ENCODE measurements around the gene ZBTB6. TPM values are rescaled to one million over a fixed set of nuclear protein-coding genes. Genes with fewer than 3 reads are reported as not detected.

Gene ZBTB6
- total and polyA plus RNA-seq, 2 of the 13 experiments (the other 11 are each of a cell fraction or from before 2014, with no cell fraction given): 3.7 to 7.1 TPM

DNA sequence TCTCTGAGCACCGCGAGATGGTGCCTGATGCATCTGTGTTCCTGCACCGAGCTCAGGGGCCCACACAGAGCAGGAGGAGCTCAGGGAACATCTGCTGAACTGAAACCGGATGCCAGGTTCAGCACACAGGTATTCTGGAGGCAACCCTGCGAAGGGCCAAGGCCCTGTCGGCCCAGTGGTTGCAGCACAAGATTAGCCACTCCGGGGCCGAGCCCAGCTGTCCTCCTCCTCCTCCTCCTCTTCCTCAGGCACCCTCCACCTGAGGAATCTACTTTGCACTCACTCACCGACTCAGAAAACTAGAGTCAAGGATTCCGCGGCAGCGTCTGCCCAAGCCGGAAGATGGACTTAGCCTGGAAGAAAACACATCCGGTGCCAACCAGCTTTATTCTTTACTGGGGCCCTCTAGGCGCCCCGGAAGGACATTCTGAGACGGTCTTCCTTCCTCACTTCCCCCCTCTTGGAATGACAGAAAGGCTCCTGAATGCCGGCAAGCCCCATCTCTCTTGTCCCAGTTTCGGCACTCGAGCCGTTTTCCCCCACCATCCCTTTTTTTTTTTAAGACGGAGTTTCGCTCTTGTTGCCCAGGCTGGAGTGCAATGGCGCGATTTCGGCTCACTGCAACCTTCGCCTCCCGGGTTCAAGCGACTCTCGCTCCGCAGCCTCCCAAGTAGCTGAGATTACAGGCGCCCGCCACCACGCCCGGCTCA lies at the start of gene ZBTB6 (continued):
- TF ChIP-seq MZF1 (CRISPR knock-in tag; IDR thresholded peaks at IDR 0.05; ENCODE audit: borderline replicate concordance) (no peak), SOX13 (IDR thresholded peaks at IDR 0.05) (no peak), SOX13 (CRISPR knock-in tag; conservative IDR thresholded peaks at IDR 0.05 in 1 of 2, IDR thresholded peaks at IDR 0.05 in 1 of 2) (peak in 1 of 2 experiments; percentile 4; a peak in 1 of 4 replicates), FOXK1 (CRISPR knock-in tag; IDR thresholded peaks at IDR 0.05; ENCODE audit: borderline replicate concordance, low read depth) (peak; percentile 85; the same call in 1 of the 2 replicates), PHF20 (CRISPR knock-in tag; IDR thresholded peaks at IDR 0.05) (peak; percentile 98), ZNF282 (IDR thresholded peaks at IDR 0.05; ENCODE audit: partially characterized antibody) (no peak), RNF2 (conservative IDR thresholded peaks at IDR 0.05; ENCODE audit: low read depth) (no peak), NFKB2 (CRISPR knock-in tag; IDR thresholded peaks at IDR 0.05; ENCODE audit: borderline replicate concordance) (peak; percentile 52; the same call in 1 of the 2 replicates), TFDP1 (CRISPR knock-in tag; IDR thresholded peaks at IDR 0.05; ENCODE audit: borderline replicate concordance) (no peak), FLYWCH1 (CRISPR knock-in tag; IDR thresholded peaks at IDR 0.05) (no peak), LBX2 (CRISPR knock-in tag; IDR thresholded peaks at IDR 0.05; ENCODE audit: borderline replicate concordance) (peak; percentile 61; the same call in 1 of the 2 replicates), TBP (CRISPR knock-in tag; IDR thresholded peaks at IDR 0.05) (no peak), CERS6 (CRISPR knock-in tag; IDR thresholded peaks at IDR 0.05) (no peak), AKAP8 (CRISPR knock-in tag; IDR thresholded peaks at IDR 0.05) (peak; percentile 77; the same call in 1 of the 2 replicates), ZNF567 (CRISPR knock-in tag; IDR thresholded peaks at IDR 0.05; ENCODE audit: borderline replicate concordance) (no peak), SP2 (CRISPR knock-in tag; IDR thresholded peaks at IDR 0.05) (0 out of 2 replicates have a peak, but pooled peaks have one; percentile 10), ZSCAN22 (CRISPR knock-in tag; IDR thresholded peaks at IDR 0.05) (0 out of 2 replicates have a peak, but pooled peaks have one; percentile 52), RAD51 (IDR thresholded peaks at IDR 0.05; ENCODE audit: borderline replicate concordance) (no peak), CHD2 (IDR thresholded peaks at IDR 0.05; ENCODE audit: low read depth, low read length) (peak; percentile 84)
- TF ChIP-seq, protein P1, sequence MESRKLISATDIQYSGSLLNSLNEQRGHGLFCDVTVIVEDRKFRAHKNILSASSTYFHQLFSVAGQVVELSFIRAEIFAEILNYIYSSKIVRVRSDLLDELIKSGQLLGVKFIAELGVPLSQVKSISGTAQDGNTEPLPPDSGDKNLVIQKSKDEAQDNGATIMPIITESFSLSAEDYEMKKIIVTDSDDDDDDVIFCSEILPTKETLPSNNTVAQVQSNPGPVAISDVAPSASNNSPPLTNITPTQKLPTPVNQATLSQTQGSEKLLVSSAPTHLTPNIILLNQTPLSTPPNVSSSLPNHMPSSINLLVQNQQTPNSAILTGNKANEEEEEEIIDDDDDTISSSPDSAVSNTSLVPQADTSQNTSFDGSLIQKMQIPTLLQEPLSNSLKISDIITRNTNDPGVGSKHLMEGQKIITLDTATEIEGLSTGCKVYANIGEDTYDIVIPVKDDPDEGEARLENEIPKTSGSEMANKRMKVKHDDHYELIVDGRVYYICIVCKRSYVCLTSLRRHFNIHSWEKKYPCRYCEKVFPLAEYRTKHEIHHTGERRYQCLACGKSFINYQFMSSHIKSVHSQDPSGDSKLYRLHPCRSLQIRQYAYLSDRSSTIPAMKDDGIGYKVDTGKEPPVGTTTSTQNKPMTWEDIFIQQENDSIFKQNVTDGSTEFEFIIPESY (CRISPR knock-in tag; IDR thresholded peaks at IDR 0.05): no peak
- TF ChIP-seq, protein P2, sequence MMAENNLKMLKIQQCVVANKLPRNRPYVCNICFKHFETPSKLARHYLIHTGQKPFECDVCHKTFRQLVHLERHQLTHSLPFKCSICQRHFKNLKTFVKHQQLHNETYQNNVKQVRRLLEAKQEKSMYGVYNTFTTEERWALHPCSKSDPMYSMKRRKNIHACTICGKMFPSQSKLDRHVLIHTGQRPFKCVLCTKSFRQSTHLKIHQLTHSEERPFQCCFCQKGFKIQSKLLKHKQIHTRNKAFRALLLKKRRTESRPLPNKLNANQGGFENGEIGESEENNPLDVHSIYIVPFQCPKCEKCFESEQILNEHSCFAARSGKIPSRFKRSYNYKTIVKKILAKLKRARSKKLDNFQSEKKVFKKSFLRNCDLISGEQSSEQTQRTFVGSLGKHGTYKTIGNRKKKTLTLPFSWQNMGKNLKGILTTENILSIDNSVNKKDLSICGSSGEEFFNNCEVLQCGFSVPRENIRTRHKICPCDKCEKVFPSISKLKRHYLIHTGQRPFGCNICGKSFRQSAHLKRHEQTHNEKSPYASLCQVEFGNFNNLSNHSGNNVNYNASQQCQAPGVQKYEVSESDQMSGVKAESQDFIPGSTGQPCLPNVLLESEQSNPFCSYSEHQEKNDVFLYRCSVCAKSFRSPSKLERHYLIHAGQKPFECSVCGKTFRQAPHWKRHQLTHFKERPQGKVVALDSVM (CRISPR knock-in tag; IDR thresholded peaks at IDR 0.05): no peak
- TF ChIP-seq, protein P3, sequence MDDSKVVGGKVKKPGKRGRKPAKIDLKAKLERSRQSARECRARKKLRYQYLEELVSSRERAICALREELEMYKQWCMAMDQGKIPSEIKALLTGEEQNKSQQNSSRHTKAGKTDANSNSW (CRISPR knock-in tag; IDR thresholded peaks at IDR 0.05; ENCODE audit: borderline replicate concordance): no peak

Data from HepG2 (cell line).